ENCODE results near the gene GPR146. TPM values are rescaled to one million over a fixed set of nuclear protein-coding genes. Genes with fewer than 3 reads are reported as not detected.
A peak's percentile ranks its signal among the peaks of the same experiment; 100 is the strongest.
"Not testable (repeated sequence)": the region's sequence is repeated elsewhere in the genome, so short reads cannot be mapped to it uniquely, and the experiment has no call there.

GPR146 gene
- total RNA-seq, 1 donor from 2014 or later: 5.2 TPM

- Histone ChIP-seq H3K4me1 (ENCODE audit: control insufficient read depth in 3 of 3, insufficient read depth in 3 of 3, low read length in 3 of 3) (peaks cover 17 to 21% (median 17%) of the 10 kb centered on the region in 3 donors), H3K27ac (ENCODE audit: low read depth, low read length) (no peak overlapping the region), H3K27me3 (ENCODE audit: control insufficient read depth in 3 of 3, insufficient read depth in 3 of 3, low read length in 3 of 3) (peaks cover 0 to 9% (median 0%) of the 10 kb centered on the region in 3 donors), H3K9ac (ENCODE audit: low read depth in 1 of 3, low read length in 3 of 3) (no peak overlapping the region), H3K9me3 (ENCODE audit: control insufficient read depth in 3 of 3, low read length in 3 of 3) (no peaks in the 10 kb centered on the region), H3K36me3 (ENCODE audit: control insufficient read depth in 3 of 3, insufficient read depth in 3 of 3, low read length in 3 of 3) (no peaks in the 10 kb centered on the region), H3K4me3 (ENCODE audit: low read length in 3 of 3) (no peak overlapping the region)
These were observed 20.2 kb downstream of the GPR146 start for GRCh38 chr7:1064581-1064980.

- Histone ChIP-seq H3K27ac (ENCODE audit: low read depth, low read length) (no peak overlapping the region), H3K9ac (ENCODE audit: low read depth in 1 of 3, low read length in 3 of 3) (peak overlapping the region in 1 of 3 donors; percentile 62)
These were observed 20.9 kb downstream of the GPR146 start for GRCh38 chr7:1065263-1065584.

GRCh38 chr7:1065585-1066241 lies 21.4 kb downstream of the GPR146 start:
- Histone ChIP-seq H3K9me3 (ENCODE audit: control insufficient read depth in 3 of 3, low read length in 3 of 3) (no peaks in the 10 kb centered on the region), H3K36me3 (ENCODE audit: control insufficient read depth in 3 of 3, insufficient read depth in 3 of 3, low read length in 3 of 3) (no peaks in the 10 kb centered on the region), H3K4me3 (ENCODE audit: low read length in 3 of 3) (peak overlapping the region; percentile 56 to 73 (median 64)), H3K27ac (ENCODE audit: low read depth, low read length) (no peak overlapping the region), H3K27me3 (ENCODE audit: control insufficient read depth in 3 of 3, insufficient read depth in 3 of 3, low read length in 3 of 3) (peaks cover 0 to 9% (median 0%) of the 10 kb centered on the region in 3 donors), H3K9ac (ENCODE audit: low read depth in 1 of 3, low read length in 3 of 3) (peak overlapping the region; percentile 38 to 62 (median 54)), H3K4me1 (ENCODE audit: control insufficient read depth in 3 of 3, insufficient read depth in 3 of 3, low read length in 3 of 3) (peaks cover 11 to 15% (median 12%) of the 10 kb centered on the region in 3 donors)

More at GRCh38 chr7:1065263-1065584, 20.9 kb downstream of the GPR146 start:
- Histone ChIP-seq H3K9me3 (ENCODE audit: control insufficient read depth in 3 of 3, low read length in 3 of 3) (no peaks in the 10 kb centered on the region), H3K4me1 (ENCODE audit: control insufficient read depth in 3 of 3, insufficient read depth in 3 of 3, low read length in 3 of 3) (peaks cover 15 to 19% (median 16%) of the 10 kb centered on the region in 3 donors), H3K27me3 (ENCODE audit: control insufficient read depth in 3 of 3, insufficient read depth in 3 of 3, low read length in 3 of 3) (peaks cover 0 to 9% (median 0%) of the 10 kb centered on the region in 3 donors), H3K4me3 (ENCODE audit: low read length in 3 of 3) (peak overlapping the region; percentile 56 to 73 (median 64)), H3K36me3 (ENCODE audit: control insufficient read depth in 3 of 3, insufficient read depth in 3 of 3, low read length in 3 of 3) (no peaks in the 10 kb centered on the region)

GRCh38 chr7:1066242-1066588 lies 21.9 kb downstream of the GPR146 start:
- peaks cover 9 to 10% (median 9%) of the 10 kb centered on the region in 3 donors for H3K4me1 ChIP-seq (ENCODE audit: control insufficient read depth in 3 of 3, insufficient read depth in 3 of 3, low read length in 3 of 3)
- H3K4me3 ChIP-seq (ENCODE audit: low read length in 3 of 3): no peak overlapping the region
- H3K9ac ChIP-seq (ENCODE audit: low read depth in 1 of 3, low read length in 3 of 3): no peak overlapping the region

GRCh38 chr7:1068013-1068412 lies 23.7 kb downstream of the GPR146 start:
- peaks cover 0 to 9% (median 0%) of the 10 kb centered on the region in 3 donors for H3K27me3 ChIP-seq (ENCODE audit: control insufficient read depth in 3 of 3, insufficient read depth in 3 of 3, low read length in 3 of 3)
- no peak overlapping the region for H3K9ac ChIP-seq (ENCODE audit: low read depth in 1 of 3, low read length in 3 of 3)
- H3K9me3 ChIP-seq (ENCODE audit: control insufficient read depth in 3 of 3, low read length in 3 of 3): no peaks in the 10 kb centered on the region
- no peak overlapping the region for H3K4me3 ChIP-seq (ENCODE audit: low read length in 3 of 3)
- peaks cover 9% of the 10 kb centered on the region in 3 donors for H3K4me1 ChIP-seq (ENCODE audit: control insufficient read depth in 3 of 3, insufficient read depth in 3 of 3, low read length in 3 of 3)
- no peak overlapping the region for H3K27ac ChIP-seq (ENCODE audit: low read depth, low read length)
- no peaks in the 10 kb centered on the region for H3K36me3 ChIP-seq (ENCODE audit: control insufficient read depth in 3 of 3, insufficient read depth in 3 of 3, low read length in 3 of 3)

More at GRCh38 chr7:1066242-1066588, 21.9 kb downstream of the GPR146 start:
- H3K27me3 ChIP-seq (ENCODE audit: control insufficient read depth in 3 of 3, insufficient read depth in 3 of 3, low read length in 3 of 3): peaks cover 0 to 9% (median 0%) of the 10 kb centered on the region in 3 donors
- no peak overlapping the region for H3K27ac ChIP-seq (ENCODE audit: low read depth, low read length)
- no peaks in the 10 kb centered on the region for H3K36me3 ChIP-seq (ENCODE audit: control insufficient read depth in 3 of 3, insufficient read depth in 3 of 3, low read length in 3 of 3)
- H3K9me3 ChIP-seq (ENCODE audit: control insufficient read depth in 3 of 3, low read length in 3 of 3): no peaks in the 10 kb centered on the region

GRCh38 chr7:1068619-1069018 lies 24.3 kb downstream of the GPR146 start:
- Histone ChIP-seq H3K9me3 (ENCODE audit: control insufficient read depth in 3 of 3, low read length in 3 of 3) (no peaks in the 10 kb centered on the region), H3K4me1 (ENCODE audit: control insufficient read depth in 3 of 3, insufficient read depth in 3 of 3, low read length in 3 of 3) (peaks cover 9% of the 10 kb centered on the region in 3 donors), H3K27me3 (ENCODE audit: control insufficient read depth in 3 of 3, insufficient read depth in 3 of 3, low read length in 3 of 3) (peaks cover 0 to 9% (median 0%) of the 10 kb centered on the region in 3 donors), H3K27ac (ENCODE audit: low read depth, low read length) (no peak overlapping the region), H3K4me3 (ENCODE audit: low read length in 3 of 3) (no peak overlapping the region), H3K36me3 (ENCODE audit: control insufficient read depth in 3 of 3, insufficient read depth in 3 of 3, low read length in 3 of 3) (no peaks in the 10 kb centered on the region), H3K9ac (ENCODE audit: low read depth in 1 of 3, low read length in 3 of 3) (no peak overlapping the region)

GRCh38 chr7:1070544-1071011 lies 26.2 kb downstream of the GPR146 start:
- Histone ChIP-seq H3K27ac (ENCODE audit: low read depth, low read length) (no peak overlapping the region), H3K27me3 (ENCODE audit: control insufficient read depth in 3 of 3, insufficient read depth in 3 of 3, low read length in 3 of 3) (peaks cover 0 to under 1% (median 0%) of the 10 kb centered on the region in 3 donors), H3K9me3 (ENCODE audit: control insufficient read depth in 3 of 3, low read length in 3 of 3) (no peaks in the 10 kb centered on the region), H3K36me3 (ENCODE audit: control insufficient read depth in 3 of 3, insufficient read depth in 3 of 3, low read length in 3 of 3) (no peaks in the 10 kb centered on the region), H3K4me1 (ENCODE audit: control insufficient read depth in 3 of 3, insufficient read depth in 3 of 3, low read length in 3 of 3) (peaks cover 1 to 3% (median 1%) of the 10 kb centered on the region in 3 donors), H3K4me3 (ENCODE audit: low read length in 3 of 3) (no peak overlapping the region), H3K9ac (ENCODE audit: low read depth in 1 of 3, low read length in 3 of 3) (no peak overlapping the region)

GRCh38 chr7:1071731-1072254 lies 27.4 kb downstream of the GPR146 start:
- no peaks in the 10 kb centered on the region for H3K9me3 ChIP-seq (ENCODE audit: control insufficient read depth in 3 of 3, low read length in 3 of 3)
- H3K4me3 ChIP-seq (ENCODE audit: low read length in 3 of 3): no peak overlapping the region
- no peak overlapping the region for H3K9ac ChIP-seq (ENCODE audit: low read depth in 1 of 3, low read length in 3 of 3)
- no peaks in the 10 kb centered on the region for H3K27me3 ChIP-seq (ENCODE audit: control insufficient read depth in 3 of 3, insufficient read depth in 3 of 3, low read length in 3 of 3)
- no peaks in the 10 kb centered on the region for H3K36me3 ChIP-seq (ENCODE audit: control insufficient read depth in 3 of 3, insufficient read depth in 3 of 3, low read length in 3 of 3)
- no peak overlapping the region for H3K27ac ChIP-seq (ENCODE audit: low read depth, low read length)
- peaks cover 6 to 8% (median 8%) of the 10 kb centered on the region in 3 donors for H3K4me1 ChIP-seq (ENCODE audit: control insufficient read depth in 3 of 3, insufficient read depth in 3 of 3, low read length in 3 of 3)

- no peak overlapping the region for H3K4me3 ChIP-seq (ENCODE audit: low read length in 3 of 3)
- H3K9ac ChIP-seq (ENCODE audit: low read depth in 1 of 3, low read length in 3 of 3): no peak overlapping the region
- no peaks in the 10 kb centered on the region for H3K9me3 ChIP-seq (ENCODE audit: control insufficient read depth in 3 of 3, low read length in 3 of 3)
- no peak overlapping the region for H3K27ac ChIP-seq (ENCODE audit: low read depth, low read length)
- H3K4me1 ChIP-seq (ENCODE audit: control insufficient read depth in 3 of 3, insufficient read depth in 3 of 3, low read length in 3 of 3): peaks cover 7 to 9% (median 8%) of the 10 kb centered on the region in 3 donors
- H3K27me3 ChIP-seq (ENCODE audit: control insufficient read depth in 3 of 3, insufficient read depth in 3 of 3, low read length in 3 of 3): no peaks in the 10 kb centered on the region
- no peaks in the 10 kb centered on the region for H3K36me3 ChIP-seq (ENCODE audit: control insufficient read depth in 3 of 3, insufficient read depth in 3 of 3, low read length in 3 of 3)
These were observed 29.0 kb downstream of the GPR146 start for GRCh38 chr7:1073142-1073977.

GRCh38 chr7:1074018-1074417 lies 29.7 kb downstream of the GPR146 start:
- not testable (repeated sequence) for H3K4me3 ChIP-seq (ENCODE audit: low read length in 3 of 3); H3K36me3 ChIP-seq (ENCODE audit: control insufficient read depth in 3 of 3, insufficient read depth in 3 of 3, low read length in 3 of 3); H3K9ac ChIP-seq (ENCODE audit: low read depth in 1 of 3, low read length in 3 of 3); H3K27me3 ChIP-seq (ENCODE audit: control insufficient read depth in 3 of 3, insufficient read depth in 3 of 3, low read length in 3 of 3); H3K27ac ChIP-seq (ENCODE audit: low read depth, low read length); H3K4me1 ChIP-seq (ENCODE audit: control insufficient read depth in 3 of 3, insufficient read depth in 3 of 3, low read length in 3 of 3); H3K9me3 ChIP-seq (ENCODE audit: control insufficient read depth in 3 of 3, low read length in 3 of 3)

Measured in skeletal muscle tissue (tissue), 4 donors.